ENCODE results near the gene CCDC159.
A peak's percentile ranks its signal among the peaks of the same experiment; 100 is the strongest.
"Not testable (repeated sequence)": the region's sequence is repeated elsewhere in the genome, so short reads cannot be mapped to it uniquely, and the experiment has no call there.

Gene CCDC159, protein sequence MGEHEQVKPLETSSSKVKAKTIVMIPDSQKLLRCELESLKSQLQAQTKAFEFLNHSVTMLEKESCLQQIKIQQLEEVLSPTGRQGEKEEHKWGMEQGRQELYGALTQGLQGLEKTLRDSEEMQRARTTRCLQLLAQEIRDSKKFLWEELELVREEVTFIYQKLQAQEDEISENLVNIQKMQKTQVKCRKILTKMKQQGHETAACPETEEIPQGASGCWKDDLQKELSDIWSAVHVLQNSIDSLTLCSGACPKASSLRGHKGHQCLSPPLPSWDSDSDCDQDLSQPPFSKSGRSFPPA

DNA sequence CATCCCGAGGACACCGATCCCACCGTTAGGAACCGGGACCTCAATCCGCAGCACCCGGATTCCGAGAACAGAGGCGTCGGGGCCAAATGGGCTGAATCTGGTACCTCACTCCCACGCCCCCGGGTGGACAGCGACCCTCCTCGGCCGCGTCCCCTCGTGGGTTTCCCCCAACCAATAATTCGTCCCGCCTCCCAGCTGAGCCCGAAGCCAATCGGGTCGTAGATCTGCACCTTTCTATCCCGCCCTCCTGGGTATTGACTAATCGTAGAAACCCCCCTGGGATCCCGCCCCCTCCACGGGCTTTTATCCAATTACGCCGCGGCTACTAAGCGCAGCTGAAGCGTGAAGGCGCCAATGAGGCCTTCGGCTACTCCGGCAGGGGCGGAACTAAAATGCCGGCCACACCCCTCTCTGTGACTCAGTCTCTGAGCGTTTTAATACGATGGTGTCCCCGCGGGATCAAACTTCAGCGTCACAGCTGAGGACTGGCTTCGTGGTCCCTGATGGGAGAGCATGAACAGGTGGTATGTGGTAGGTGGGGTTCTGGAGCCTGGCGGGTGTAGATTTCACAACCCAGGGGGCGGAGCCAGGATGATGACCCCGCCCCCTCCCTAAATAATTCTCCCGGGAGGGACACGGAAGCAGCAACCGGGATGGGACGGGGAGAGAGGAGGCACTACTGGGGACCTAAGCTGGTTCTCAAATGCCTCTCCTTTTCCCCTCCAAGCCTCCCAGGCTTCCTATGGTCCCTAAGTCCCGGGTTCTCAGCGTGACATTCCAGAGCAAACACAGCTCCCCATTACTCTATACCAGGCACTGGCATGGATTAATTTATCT, at the start of gene CCDC159, which contains the start of gene TMEM205:
CCDC159 (plus strand) TSS at position 416 of the 837 bp plus-strand sequence; CDS start at position 504, 88 bp downstream.
TMEM205 (minus strand) TSS at position 165 of the 837 bp plus-strand sequence. CDS start 649 bp downstream, outside the sequence.
- peak; percentile 96 for DNase-seq (ENCODE audit: low spot score)
- FAIRE-seq = peak; percentile 96

- FAIRE-seq = no peak
- no peak for DNase-seq (ENCODE audit: low spot score)
Measured at GRCh38 chr19:11299946-11300810, 46.1 kb upstream of the CCDC159 start.

- no peak for FAIRE-seq
Measured at GRCh38 chr19:11300811-11301120, 45.6 kb upstream of the CCDC159 start.

GRCh38 chr19:11304936-11305335, 41.4 kb upstream of the CCDC159 start:
- no peak for FAIRE-seq

More at GRCh38 chr19:11300811-11301120, 45.6 kb upstream of the CCDC159 start:
- DNase-seq (ENCODE audit: low spot score) = no peak

GRCh38 chr19:11306337-11306736, 40.0 kb upstream of the CCDC159 start:
- DNase-seq (ENCODE audit: low spot score) (no peak), FAIRE-seq (no peak)

More at GRCh38 chr19:11304936-11305335, 41.4 kb upstream of the CCDC159 start:
- no peak for DNase-seq (ENCODE audit: low spot score)

GRCh38 chr19:11320278-11320995, 25.9 kb upstream of the CCDC159 start:
- not testable (repeated sequence) for DNase-seq (ENCODE audit: low spot score); FAIRE-seq

DNA sequence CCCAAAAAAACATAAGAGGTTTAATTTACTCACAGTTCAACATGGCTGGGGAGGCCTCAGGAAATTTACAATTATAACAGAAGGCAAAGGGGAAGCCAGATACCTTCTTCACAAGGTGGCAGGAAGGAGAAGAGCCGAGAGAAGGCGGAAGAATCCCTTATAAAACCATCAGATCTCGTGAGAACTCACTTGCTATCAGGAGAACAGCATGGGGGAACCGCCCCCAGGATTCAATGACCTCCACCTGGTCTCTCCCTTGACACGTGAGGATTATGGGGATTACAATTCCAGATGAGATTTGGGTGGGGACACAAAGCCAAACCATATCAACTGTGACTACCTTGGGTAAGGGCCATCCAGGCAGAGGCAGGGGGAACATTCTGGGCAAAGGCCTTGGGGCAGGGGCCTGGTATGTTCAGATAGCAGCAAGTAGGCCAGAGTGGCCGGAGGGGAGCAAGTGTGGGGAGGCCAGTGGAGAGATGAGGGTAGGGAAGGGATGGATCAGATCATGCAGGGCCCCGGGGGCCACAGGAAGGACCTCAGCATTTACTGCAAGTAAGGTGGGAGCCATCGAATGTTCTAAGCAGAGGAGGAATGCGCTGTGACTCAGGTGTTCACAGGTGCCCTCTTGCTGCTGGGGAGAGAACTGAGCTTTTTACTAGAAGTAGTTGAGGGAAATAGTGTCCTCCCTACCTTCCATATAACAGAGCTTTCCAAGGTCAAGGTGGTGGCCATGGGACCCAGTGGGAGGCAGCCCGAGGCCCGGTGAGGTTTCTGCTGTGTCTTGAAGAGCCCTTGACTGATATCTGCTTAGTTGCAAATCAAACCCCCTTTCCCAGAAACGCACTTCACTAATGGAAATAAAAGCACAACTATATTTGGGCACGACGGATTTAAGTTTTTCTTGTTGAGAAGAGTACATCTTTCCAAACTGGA, 24.9 kb upstream of the CCDC159 start:
- DNase-seq (ENCODE audit: low spot score) = no peak
- FAIRE-seq = no peak

- FAIRE-seq (no peak), DNase-seq (ENCODE audit: low spot score) (no peak)
Measured at GRCh38 chr19:11322269-11323024, 23.9 kb upstream of the CCDC159 start.

DNA sequence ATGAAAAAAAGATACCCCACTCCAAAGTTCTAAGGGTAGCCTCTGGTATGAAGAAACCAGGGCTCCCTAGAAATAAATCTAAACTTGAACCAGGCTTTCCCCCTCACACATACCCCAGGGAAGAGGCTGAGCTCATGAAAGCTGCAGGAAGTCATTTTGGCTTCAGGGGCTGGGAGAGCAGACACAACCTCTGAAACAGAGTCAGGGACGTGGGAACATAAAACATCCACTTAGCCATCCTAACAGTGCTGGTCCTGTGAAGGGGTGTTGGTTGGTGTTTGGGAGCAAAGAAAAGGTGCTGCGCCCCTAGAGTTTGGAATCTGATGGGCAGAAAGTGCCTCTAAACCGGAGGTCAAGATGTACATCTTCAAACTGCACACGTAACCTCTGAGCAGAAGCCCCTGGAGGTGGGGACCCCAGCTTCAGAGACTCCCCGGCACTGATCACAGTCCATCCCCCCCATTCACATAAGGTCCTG, 22.7 kb upstream of the CCDC159 start:
- DNase-seq (ENCODE audit: low spot score) = no peak
- FAIRE-seq = no peak

DNA sequence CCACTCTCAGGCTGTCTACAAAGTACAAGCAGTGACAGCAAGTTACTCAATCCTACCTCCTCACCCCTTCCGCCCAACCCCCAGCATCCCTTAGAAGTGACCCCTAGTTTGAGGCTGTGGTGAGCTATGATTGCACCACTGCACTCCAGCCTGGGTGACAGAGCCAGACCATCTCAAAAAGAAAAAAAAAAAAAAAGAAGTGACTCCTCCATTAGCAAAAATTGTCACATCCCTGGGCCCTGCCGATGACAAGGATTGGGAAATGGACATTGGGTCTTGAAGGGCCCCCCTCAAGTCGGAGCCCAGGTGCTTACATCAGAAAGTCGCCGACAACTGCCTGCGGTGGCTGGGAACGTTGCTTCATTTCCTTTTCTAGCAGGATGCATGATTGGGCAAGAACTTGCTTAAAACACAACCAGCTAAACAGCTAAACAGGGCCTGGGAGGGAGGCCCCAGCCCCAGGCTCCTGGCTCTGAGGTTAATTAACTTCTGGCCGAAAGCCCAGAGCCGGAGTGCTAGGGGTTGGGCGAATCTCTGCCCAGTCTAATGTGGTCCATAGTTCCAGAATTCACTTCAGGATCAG, 22.1 kb upstream of the CCDC159 start:
- FAIRE-seq = peak; percentile 76

GRCh38 chr19:11324748-11325389, 21.4 kb upstream of the CCDC159 start:
- DNase-seq (ENCODE audit: low spot score) (no peak), FAIRE-seq (no peak)

More for the DNA sequence above, 22.1 kb upstream of the CCDC159 start:
- DNase-seq (ENCODE audit: low spot score) = peak; percentile 62

DNA sequence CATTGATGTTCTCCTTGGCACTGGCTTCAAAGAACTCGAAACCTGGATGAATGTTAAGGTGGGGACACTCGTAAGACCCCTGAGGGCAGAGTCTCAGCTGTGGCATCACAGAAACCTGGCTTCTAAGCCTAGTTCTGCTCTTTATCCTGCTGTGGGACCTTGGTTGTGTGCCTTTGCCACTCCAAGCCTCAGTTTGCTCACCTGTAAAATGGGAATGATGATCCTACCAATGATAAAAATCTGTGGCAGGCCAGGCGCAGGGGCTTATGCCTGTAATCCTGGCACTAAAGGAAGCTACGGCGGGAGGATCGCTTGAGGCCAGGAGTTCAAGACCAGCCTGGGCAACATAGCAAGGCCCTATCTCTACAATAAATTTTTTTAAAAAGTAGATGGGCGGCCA, 20.8 kb upstream of the CCDC159 start:
- FAIRE-seq (no peak), DNase-seq (ENCODE audit: low spot score) (no peak)

GRCh38 chr19:11330127-11330526, 16.2 kb upstream of the CCDC159 start:
- no peak for FAIRE-seq
- DNase-seq (ENCODE audit: low spot score) = no peak

DNA sequence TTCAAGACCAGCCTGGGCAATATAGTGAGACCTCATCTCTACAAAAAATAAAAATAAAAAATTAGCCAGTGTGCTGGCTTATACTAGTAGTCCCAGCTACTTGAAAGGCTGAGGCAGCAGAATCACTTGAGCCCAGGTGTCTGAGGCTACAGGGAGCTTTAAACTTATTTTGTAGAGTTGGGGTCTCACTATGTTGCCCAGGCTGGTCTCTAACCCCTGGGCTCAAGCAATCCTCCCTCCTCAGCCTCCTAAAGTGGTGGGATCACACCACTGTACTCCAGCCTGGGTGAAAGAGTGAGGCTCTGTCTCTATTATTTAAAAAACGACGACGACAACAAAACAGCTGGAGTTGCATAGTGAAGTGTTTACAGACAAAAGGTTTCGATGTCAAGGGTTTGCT, 14.8 kb upstream of the CCDC159 start:
- FAIRE-seq (no peak), DNase-seq (ENCODE audit: low spot score) (no peak)

DNA sequence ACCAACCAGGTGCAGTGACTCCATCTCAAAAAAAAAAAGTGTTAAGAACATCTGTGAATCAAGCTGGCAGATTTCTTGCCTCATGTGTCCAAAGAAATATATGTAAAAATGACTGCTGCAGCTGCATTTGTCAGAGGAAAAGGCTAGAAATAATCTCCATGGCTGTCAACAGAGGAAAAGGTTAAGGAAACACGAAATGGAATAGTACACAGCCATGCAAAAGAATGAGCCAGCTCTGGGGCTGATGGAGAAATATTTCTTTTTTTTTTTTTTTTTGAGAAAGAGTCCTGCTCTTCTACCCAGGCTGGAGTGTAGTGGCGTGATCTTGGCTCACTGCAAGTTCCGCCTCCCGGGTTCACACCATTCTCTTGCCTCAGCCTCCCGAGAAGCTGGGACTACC, 13.5 kb upstream of the CCDC159 start:
- DNase-seq (ENCODE audit: low spot score) (no peak), FAIRE-seq (no peak)

- not testable (repeated sequence) for FAIRE-seq
- peak; percentile 9 for DNase-seq (ENCODE audit: low spot score)
Measured at GRCh38 chr19:11333838-11334237, 12.5 kb upstream of the CCDC159 start.

GRCh38 chr19:11335449-11336146, 10.7 kb upstream of the CCDC159 start:
- FAIRE-seq = no peak
- no peak for DNase-seq (ENCODE audit: low spot score)
